Endodermal cell (in vitro differentiated cells): ENCODE results near the gene WHRN. TPM values are rescaled to one million over a fixed set of nuclear protein-coding genes. Genes with fewer than 3 reads are reported as not detected.

Experiments
- DNase-seq: peaks from one replicate; pipeline ENCODE4 v3.0.0-alpha.2; 2017
- H3K27ac ChIP-seq: 2 replicates; pipeline ENCODE4 v1.5.1; 2013; ENCODE audit warnings: mild to moderate bottlenecking, low read depth, low read length, moderate library complexity
- H3K27me3 ChIP-seq: 2 replicates; pipeline ENCODE4 v1.6.1; 2013; ENCODE audit warnings: mild to moderate bottlenecking, low read length, moderate library complexity; ENCODE audit not compliant: insufficient read depth, control insufficient read depth, poor library complexity, severe bottlenecking
- H3K36me3 ChIP-seq: 2 replicates; pipeline ENCODE4 v1.7.0; 2013; ENCODE audit warnings: mild to moderate bottlenecking, low read length, moderate library complexity; ENCODE audit not compliant: control insufficient read depth, insufficient read depth
- H3K4me1 ChIP-seq: one replicate; pipeline ENCODE4 v1.7.0; 2013; ENCODE audit warnings: low read length; ENCODE audit not compliant: control insufficient read depth, insufficient read depth
- H3K4me3 ChIP-seq: 2 replicates; pipeline ENCODE4 v1.5.1; 2013; ENCODE audit warnings: mild to moderate bottlenecking, low read length, moderate library complexity
- H3K9ac ChIP-seq: 2 replicates; pipeline ENCODE4 v1.6.1; 2013; ENCODE audit warnings: mild to moderate bottlenecking, low read length, moderate library complexity; ENCODE audit not compliant: poor library complexity, severe bottlenecking; ENCODE audit errors: extremely low read depth
- H3K9me3 ChIP-seq: 2 replicates; pipeline ENCODE4 v1.6.1; 2013; ENCODE audit warnings: mild to moderate bottlenecking, low read length, moderate library complexity; ENCODE audit not compliant: control insufficient read depth
- H3K27ac Mint-ChIP-seq: 2 replicates; pipeline ENCODE4 v1.8.0; 2020; ENCODE audit warnings: mixed read lengths
- H3K27me3 Mint-ChIP-seq: 2 replicates; pipeline ENCODE4 v1.8.0; 2021; ENCODE audit warnings: mild to moderate bottlenecking, mixed read lengths; ENCODE audit not compliant: insufficient read depth
- H3K36me3 Mint-ChIP-seq: 2 replicates; pipeline ENCODE4 v1.8.0; 2020; ENCODE audit warnings: low read depth, mixed read lengths
- H3K4me1 Mint-ChIP-seq: 2 replicates; pipeline ENCODE4 v1.8.0; 2020; ENCODE audit warnings: mixed read lengths
- H3K4me3 Mint-ChIP-seq: 2 replicates; pipeline ENCODE4 v1.8.0; 2020; ENCODE audit warnings: mild to moderate bottlenecking, moderate library complexity, mixed read lengths
- H3K9me3 Mint-ChIP-seq: 2 replicates; pipeline ENCODE4 v1.8.0; 2020; ENCODE audit warnings: mild to moderate bottlenecking, mixed read lengths
- WGBS, 2 experiments: methylation state at CpG; one replicate each; pipeline versions ENCODE4 v1.1.5 to v1.1.7; 2013; ENCODE audit warnings: missing lambda C conversion rate in 2 of 2, mixed read lengths in 1 of 2; ENCODE audit not compliant: insufficient coverage in 1 of 2, insufficient read length in 1 of 2; 5-methylcytosine and 5-hydroxymethylcytosine counted together
- total RNA-seq, 2 donors: library from RNA; stranded (reverse); fragmentation: NEBNext Ultra II Directional in 1 of 2; extraction: Animal tissue kit (Norgen Biotek cat#: 25700) in 1 of 2; gene quantifications; 2 replicates in 1 of 2; 3 replicates in 1 of 2; pipeline ENCODE4 v1.2.1, GENCODE V29; 2021
- TF ChIP-seq, protein P1 (sequence below): fragments of 200-600 bp; sonication (generic); conservative IDR thresholded peaks from 2 replicates; pipeline ENCODE4 v1.5.0; 2021; ENCODE audit warnings: antibody characterized with exemption, mild to moderate bottlenecking

Gene WHRN
- total RNA-seq, 2 donors from 2014 or later = 7.0 to 12.8 TPM

DNA sequence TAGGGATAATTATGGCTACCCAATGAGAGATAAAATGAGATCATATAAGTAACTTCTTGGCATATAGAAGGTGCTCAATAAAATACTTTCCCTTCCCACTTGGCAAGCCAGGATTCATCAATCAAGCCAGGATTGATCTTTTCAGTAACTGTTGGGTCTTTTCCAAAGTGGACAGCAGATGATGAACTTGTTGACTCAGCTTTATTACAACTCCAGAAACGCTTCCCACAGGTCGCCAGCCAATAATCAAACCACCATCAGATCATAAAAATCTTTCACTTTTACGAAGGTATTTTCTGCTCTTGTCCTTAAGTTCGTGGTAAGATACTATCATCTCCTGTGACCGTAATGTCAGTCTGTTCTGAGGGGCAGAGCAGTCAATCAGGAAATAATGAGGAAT, 39.8 kb upstream of the WHRN start:
- Histone ChIP-seq H3K27ac (no peak overlapping the region), H3K4me1 (no peaks in the 10 kb centered on the region), H3K36me3 (no peaks in the 10 kb centered on the region), H3K9me3 (no peaks in the 10 kb centered on the region), H3K27me3 (peaks cover 27% of the 10 kb centered on the region), H3K9ac (no peak overlapping the region), H3K4me3 (no peak overlapping the region)
- WGBS, 2 experiments = 92 to 95% methylated on average over 4 to 5 of the region's 5 CpGs
- TF ChIP-seq, protein P1, sequence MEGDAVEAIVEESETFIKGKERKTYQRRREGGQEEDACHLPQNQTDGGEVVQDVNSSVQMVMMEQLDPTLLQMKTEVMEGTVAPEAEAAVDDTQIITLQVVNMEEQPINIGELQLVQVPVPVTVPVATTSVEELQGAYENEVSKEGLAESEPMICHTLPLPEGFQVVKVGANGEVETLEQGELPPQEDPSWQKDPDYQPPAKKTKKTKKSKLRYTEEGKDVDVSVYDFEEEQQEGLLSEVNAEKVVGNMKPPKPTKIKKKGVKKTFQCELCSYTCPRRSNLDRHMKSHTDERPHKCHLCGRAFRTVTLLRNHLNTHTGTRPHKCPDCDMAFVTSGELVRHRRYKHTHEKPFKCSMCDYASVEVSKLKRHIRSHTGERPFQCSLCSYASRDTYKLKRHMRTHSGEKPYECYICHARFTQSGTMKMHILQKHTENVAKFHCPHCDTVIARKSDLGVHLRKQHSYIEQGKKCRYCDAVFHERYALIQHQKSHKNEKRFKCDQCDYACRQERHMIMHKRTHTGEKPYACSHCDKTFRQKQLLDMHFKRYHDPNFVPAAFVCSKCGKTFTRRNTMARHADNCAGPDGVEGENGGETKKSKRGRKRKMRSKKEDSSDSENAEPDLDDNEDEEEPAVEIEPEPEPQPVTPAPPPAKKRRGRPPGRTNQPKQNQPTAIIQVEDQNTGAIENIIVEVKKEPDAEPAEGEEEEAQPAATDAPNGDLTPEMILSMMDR = no peak
- no peak overlapping the region for H3K27ac Mint-ChIP-seq
- H3K4me3 Mint-ChIP-seq = no peak overlapping the region
- peaks cover 18% of the 10 kb centered on the region for H3K27me3 Mint-ChIP-seq
- no peaks in the 10 kb centered on the region for H3K36me3 Mint-ChIP-seq
- DNase-seq = no peak
- no peaks in the 10 kb centered on the region for H3K9me3 Mint-ChIP-seq
- H3K4me1 Mint-ChIP-seq = no peaks in the 10 kb centered on the region

DNA sequence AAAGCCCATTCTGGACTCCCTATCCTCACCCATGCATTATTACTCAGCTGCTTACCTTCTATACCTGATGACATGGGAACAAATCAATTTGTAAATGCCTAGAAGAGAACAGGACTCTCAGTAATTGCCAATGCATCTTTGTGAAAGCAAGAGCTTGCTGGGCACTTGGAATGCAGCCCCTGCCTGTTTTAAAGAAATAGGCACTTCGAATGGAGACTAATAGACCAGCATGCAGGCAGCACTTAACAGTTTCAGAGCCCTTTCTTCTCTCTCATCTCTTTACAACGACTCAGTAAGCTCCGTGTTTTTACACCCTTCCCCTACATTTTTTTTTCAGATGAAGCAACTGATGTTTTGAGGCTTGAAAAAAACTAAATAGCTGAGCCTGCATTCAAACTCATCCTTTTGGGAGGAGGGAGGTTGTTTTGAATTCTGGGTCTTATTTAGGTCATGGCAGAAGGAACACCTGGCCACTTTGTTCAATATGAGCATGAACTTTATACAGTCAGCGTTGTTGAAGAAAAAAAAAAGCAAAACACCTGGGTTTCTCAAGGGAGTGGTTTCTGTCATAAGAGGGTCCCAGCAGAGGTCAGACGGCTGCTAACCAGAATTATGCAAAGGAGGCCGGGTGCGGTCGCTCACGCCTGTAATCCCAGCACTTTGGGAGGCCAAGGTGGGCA, 34.6 kb upstream of the WHRN start:
- Histone ChIP-seq H3K27me3 (peaks cover 35% of the 10 kb centered on the region), H3K9me3 (no peaks in the 10 kb centered on the region), H3K36me3 (no peaks in the 10 kb centered on the region), H3K4me1 (no peaks in the 10 kb centered on the region), H3K27ac (no peak overlapping the region), H3K9ac (no peak overlapping the region), H3K4me3 (no peak overlapping the region)
- no peak for DNase-seq
- WGBS, 2 experiments = 73 to 92% methylated on average over 7 to 9 of the region's 9 CpGs
- Mint-ChIP-seq H3K9me3 (no peaks in the 10 kb centered on the region), H3K36me3 (no peaks in the 10 kb centered on the region), H3K4me3 (no peak overlapping the region), H3K27ac (no peak overlapping the region), H3K4me1 (peaks cover 8% of the 10 kb centered on the region), H3K27me3 (peaks cover 35% of the 10 kb centered on the region)
- TF ChIP-seq, protein P1 = no peak

DNA sequence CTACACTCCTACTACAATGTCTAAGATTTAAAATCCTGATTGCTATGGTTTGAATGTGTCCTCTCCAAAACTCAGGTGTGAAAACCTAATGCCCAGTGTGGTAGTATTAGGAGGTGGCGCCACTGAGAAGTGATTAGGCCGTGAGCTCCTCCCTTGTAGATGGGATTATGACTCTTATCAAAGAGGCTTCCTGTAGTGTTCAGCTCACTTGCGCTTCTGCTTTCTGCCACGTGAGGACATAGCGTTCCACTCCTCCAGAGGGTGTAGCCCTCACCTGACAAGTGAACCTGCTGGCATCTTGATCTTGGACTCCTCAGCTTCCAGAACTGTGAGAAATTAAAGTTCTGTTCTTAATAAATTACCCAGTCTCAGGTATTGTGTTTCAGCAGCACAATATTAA, 33.0 kb upstream of the WHRN start:
- no peak overlapping the region for H3K4me3 Mint-ChIP-seq
- no peaks in the 10 kb centered on the region for H3K4me1 ChIP-seq
- no peaks in the 10 kb centered on the region for H3K36me3 ChIP-seq
- peaks cover 2% of the 10 kb centered on the region for H3K9me3 Mint-ChIP-seq
- H3K27me3 ChIP-seq = peaks cover 29% of the 10 kb centered on the region
- no peak overlapping the region for H3K27ac Mint-ChIP-seq
- peaks cover 32% of the 10 kb centered on the region for H3K27me3 Mint-ChIP-seq
- H3K4me1 Mint-ChIP-seq = peaks cover 8% of the 10 kb centered on the region
- H3K36me3 Mint-ChIP-seq = no peaks in the 10 kb centered on the region
- no peak overlapping the region for H3K27ac ChIP-seq
- H3K4me3 ChIP-seq = no peak overlapping the region
- peak; percentile 86 for DNase-seq
- H3K9ac ChIP-seq = no peak overlapping the region
- H3K9me3 ChIP-seq = no peaks in the 10 kb centered on the region
- 35 to 64% methylated on average over 4 to 5 of the region's 5 CpGs for WGBS, 2 experiments
- TF ChIP-seq, protein P1 = peak; percentile 70
